Loucy (cell line): ENCODE data around the gene SLC25A42.

Source experiments
- H2AFZ ChIP-seq: fragments of 200-600 bp; sonication (generic); 2 replicates; pipeline ENCODE4 v1.6.0; 2016; ENCODE audit warnings: antibody characterized with exemption, mild to moderate bottlenecking, low read length, moderate library complexity
- H3F3A ChIP-seq: fragments of 200-600 bp; 2 replicates; pipeline ENCODE4 v1.6.0; 2016; ENCODE audit warnings: antibody characterized with exemption, low read depth, mild to moderate bottlenecking
- H3K27me3 ChIP-seq: fragments of 200-600 bp; sonication (generic); 2 replicates; pipeline ENCODE4 v1.6.1; 2014; ENCODE audit warnings: low read length, mild to moderate bottlenecking; ENCODE audit not compliant: insufficient read depth, poor library complexity, severe bottlenecking
- H3K36me3 ChIP-seq: fragments of 200-600 bp; sonication (generic); 2 replicates; pipeline ENCODE4 v1.6.1; 2016; ENCODE audit warnings: low read length; ENCODE audit not compliant: insufficient read depth
- H3K4me1 ChIP-seq: fragments of 200-600 bp; sonication (generic); 2 replicates; pipeline ENCODE4 v1.5.1; 2014; ENCODE audit warnings: low read length, mild to moderate bottlenecking; ENCODE audit not compliant: insufficient read depth, poor library complexity, severe bottlenecking
- H3K4me2 ChIP-seq: fragments of 200-600 bp; sonication (generic); 2 replicates; pipeline ENCODE4 v1.6.0; 2014; ENCODE audit warnings: antibody characterized with exemption, low read length, low read depth, mild to moderate bottlenecking; ENCODE audit not compliant: poor library complexity, severe bottlenecking
- H3K4me3 ChIP-seq: fragments of 200-600 bp; sonication (generic); 2 replicates; pipeline ENCODE4 v1.5.1; 2014; ENCODE audit warnings: low read length, mild to moderate bottlenecking, mixed read lengths; ENCODE audit not compliant: poor library complexity, severe bottlenecking
- H3K79me2 ChIP-seq: fragments of 200-600 bp; sonication (generic); 2 replicates; pipeline ENCODE4 v1.6.1; 2014; ENCODE audit warnings: low read length; ENCODE audit not compliant: insufficient read depth
- H3K9ac ChIP-seq: fragments of 200-600 bp; sonication (generic); 2 replicates; pipeline ENCODE4 v1.6.0; 2014; ENCODE audit warnings: mild to moderate bottlenecking, low read depth, low read length, moderate library complexity; ENCODE audit not compliant: poor library complexity, severe bottlenecking
- H3K9me2 ChIP-seq: fragments of 200-600 bp; sonication (generic); replicated peaks from 2 replicates; pipeline ENCODE4 v1.6.1; 2016; ENCODE audit warnings: low read depth, low read length, mixed read lengths
- H3K9me3 ChIP-seq: fragments of 200-600 bp; sonication (generic); 2 replicates; pipeline ENCODE4 v1.6.1; 2014; ENCODE audit warnings: mild to moderate bottlenecking, antibody characterized with exemption, low read length, low read depth; ENCODE audit not compliant: insufficient read depth
- H4K20me1 ChIP-seq: fragments of 200-600 bp; sonication (generic); 2 replicates; pipeline ENCODE4 v1.6.0; 2014; ENCODE audit warnings: antibody characterized with exemption, low read length, mild to moderate bottlenecking; ENCODE audit not compliant: insufficient read depth, poor library complexity, severe bottlenecking
- EZH2phosphoT487 ChIP-seq: fragments of 200-600 bp; IDR thresholded peaks from 2 replicates; pipeline ENCODE4 v1.6.1; 2018; ENCODE audit warnings: antibody characterized with exemption, mild to moderate bottlenecking, moderate library complexity, borderline replicate concordance
- TF ChIP-seq, protein P1 (sequence below): fragments of 200-600 bp; sonication (generic); conservative IDR thresholded peaks from 2 replicates; pipeline ENCODE4 v1.5.1; 2014; ENCODE audit warnings: mild to moderate bottlenecking, antibody characterized with exemption, low read length

The SLC25A42 gene

GRCh38 chr19:19059837-19060611, 3.8 kb upstream of the SLC25A42 start:
- Histone ChIP-seq H3K27me3 (no peaks in the 10 kb centered on the region), H2AFZ (no peak overlapping the region), H3F3A (0 out of 2 replicates have a peak, but pooled peaks cover 4% of the 10 kb centered on the region), H3K4me2 (peak overlapping the region; percentile 42), H4K20me1 (no peaks in the 10 kb centered on the region), H3K4me3 (no peak overlapping the region), H3K9ac (peak overlapping the region; percentile 20), H3K9me3 (no peaks in the 10 kb centered on the region), H3K79me2 (peaks cover 5% of the 10 kb centered on the region; the same call in 1 of the 2 replicates), H3K9me2 (no peaks in the 10 kb centered on the region), H3K36me3 (peaks cover 24% of the 10 kb centered on the region; the same call in 1 of the 2 replicates), H3K4me1 (peaks cover 26% of the 10 kb centered on the region)
- TF ChIP-seq EZH2phosphoT487: no peak
- TF ChIP-seq, protein P1, sequence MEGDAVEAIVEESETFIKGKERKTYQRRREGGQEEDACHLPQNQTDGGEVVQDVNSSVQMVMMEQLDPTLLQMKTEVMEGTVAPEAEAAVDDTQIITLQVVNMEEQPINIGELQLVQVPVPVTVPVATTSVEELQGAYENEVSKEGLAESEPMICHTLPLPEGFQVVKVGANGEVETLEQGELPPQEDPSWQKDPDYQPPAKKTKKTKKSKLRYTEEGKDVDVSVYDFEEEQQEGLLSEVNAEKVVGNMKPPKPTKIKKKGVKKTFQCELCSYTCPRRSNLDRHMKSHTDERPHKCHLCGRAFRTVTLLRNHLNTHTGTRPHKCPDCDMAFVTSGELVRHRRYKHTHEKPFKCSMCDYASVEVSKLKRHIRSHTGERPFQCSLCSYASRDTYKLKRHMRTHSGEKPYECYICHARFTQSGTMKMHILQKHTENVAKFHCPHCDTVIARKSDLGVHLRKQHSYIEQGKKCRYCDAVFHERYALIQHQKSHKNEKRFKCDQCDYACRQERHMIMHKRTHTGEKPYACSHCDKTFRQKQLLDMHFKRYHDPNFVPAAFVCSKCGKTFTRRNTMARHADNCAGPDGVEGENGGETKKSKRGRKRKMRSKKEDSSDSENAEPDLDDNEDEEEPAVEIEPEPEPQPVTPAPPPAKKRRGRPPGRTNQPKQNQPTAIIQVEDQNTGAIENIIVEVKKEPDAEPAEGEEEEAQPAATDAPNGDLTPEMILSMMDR: no peak

- H3K27me3 ChIP-seq: no peaks in the 10 kb centered on the region
- no peak overlapping the region for H3K4me3 ChIP-seq
- no peaks in the 10 kb centered on the region for H3K9me2 ChIP-seq
- H3K36me3 ChIP-seq: peaks cover 15% of the 10 kb centered on the region; the same call in 1 of the 2 replicates
- no peak for TF ChIP-seq EZH2phosphoT487
- TF ChIP-seq, protein P1: no peak
- no peak overlapping the region for H3K9ac ChIP-seq
- H3F3A ChIP-seq: 0 out of 2 replicates have a peak, but pooled peaks cover 4% of the 10 kb centered on the region
- peaks cover 37% of the 10 kb centered on the region for H3K4me1 ChIP-seq
- no peak overlapping the region for H3K4me2 ChIP-seq
- no peaks in the 10 kb centered on the region for H3K9me3 ChIP-seq
- H3K79me2 ChIP-seq: peaks cover 18% of the 10 kb centered on the region; the same call in 1 of the 2 replicates
- no peak overlapping the region for H2AFZ ChIP-seq
- H4K20me1 ChIP-seq: no peaks in the 10 kb centered on the region
These were observed 2.3 kb upstream of the SLC25A42 start for GRCh38 chr19:19061506-19061905.

GRCh38 chr19:19062454-19063182, 1.2 kb upstream of the SLC25A42 start:
- H3K4me2 ChIP-seq: peak overlapping the region; percentile 90
- peaks cover 3% of the 10 kb centered on the region for H4K20me1 ChIP-seq
- peak overlapping the region; percentile 28; the same call in 1 of the 2 replicates for H2AFZ ChIP-seq
- peak overlapping the region; percentile 68 for H3K9ac ChIP-seq
- TF ChIP-seq, protein P1: no peak
- TF ChIP-seq EZH2phosphoT487: no peak
- H3K79me2 ChIP-seq: peaks cover 30% of the 10 kb centered on the region
- no peaks in the 10 kb centered on the region for H3K9me3 ChIP-seq
- peak overlapping the region; percentile 83 for H3K4me3 ChIP-seq
- H3K36me3 ChIP-seq: peaks cover 5% of the 10 kb centered on the region; the same call in 1 of the 2 replicates
- peaks cover 46% of the 10 kb centered on the region for H3K4me1 ChIP-seq
- 0 out of 2 replicates have a peak, but pooled peaks cover 4% of the 10 kb centered on the region for H3F3A ChIP-seq
- no peaks in the 10 kb centered on the region for H3K27me3 ChIP-seq
- no peaks in the 10 kb centered on the region for H3K9me2 ChIP-seq
